CD4-positive, alpha-beta memory T cell (primary cell): ENCODE data around the gene LTBP2. TPM values are rescaled to one million over a fixed set of nuclear protein-coding genes. Genes with fewer than 3 reads are reported as not detected.

Experiments used
- CTCF ChIA-PET: fragments of 350-600 bp; sonication (Branson Sonifier 250); formaldehyde crosslinking; loops from one replicate; lab custom pipeline; 2021; ENCODE audit warnings: inconsistent platforms; ENCODE audit not compliant: partially characterized antibody; lab: Charles Lee
- POLR2A ChIA-PET: fragments of 350-600 bp; sonication (Branson Sonifier 250); formaldehyde crosslinking; loops from one replicate; lab custom pipeline; 2021; ENCODE audit not compliant: partially characterized antibody; lab: Charles Lee
- DNase-seq, 5 donors: peaks; one replicate each; pipeline versions ENCODE4 v3.0.0 to v3.0.0-alpha.2; 2020 to 2022; ENCODE audit warnings: mixed read lengths in 1 of 5
- H3K27ac ChIP-seq: one replicate; pipeline ENCODE4 v1.7.0; 2013; ENCODE audit warnings: low read depth, low read length
- H3K27me3 ChIP-seq: 2 replicates; pipeline ENCODE4 v1.7.0; 2013; ENCODE audit warnings: mild to moderate bottlenecking, low read length, moderate library complexity; ENCODE audit not compliant: insufficient read depth
- H3K36me3 ChIP-seq: 2 replicates; pipeline ENCODE4 v1.7.0; 2013; ENCODE audit warnings: mild to moderate bottlenecking, low read length, moderate library complexity; ENCODE audit not compliant: insufficient read depth
- H3K4me1 ChIP-seq: 2 replicates; pipeline ENCODE4 v1.7.0; 2013; ENCODE audit warnings: mild to moderate bottlenecking, low read length, moderate library complexity; ENCODE audit not compliant: insufficient read depth
- H3K4me3 ChIP-seq, 2 donors: one replicate each; pipeline ENCODE4 v1.7.0; 2013; ENCODE audit warnings: low read length in 2 of 2, mild to moderate bottlenecking in 1 of 2
- H3K9me3 ChIP-seq, 2 donors: one replicate each; pipeline ENCODE4 v1.7.0; 2013; ENCODE audit warnings: low read length in 2 of 2, control low read depth in 1 of 2; ENCODE audit not compliant: control insufficient read depth in 1 of 2
- H3K27ac Mint-ChIP-seq, 7 donors: one replicate each; pipeline ENCODE4 v1.8.0; 2020 to 2021; ENCODE audit warnings: mixed read lengths in 7 of 7, mild to moderate bottlenecking in 6 of 7, inconsistent platforms in 3 of 7, moderate library complexity in 3 of 7
- H3K27me3 Mint-ChIP-seq, 2 donors: one replicate each; pipeline ENCODE4 v1.8.0; 2020 to 2021; ENCODE audit warnings: mixed read lengths in 2 of 2
- H3K36me3 Mint-ChIP-seq, 2 donors: one replicate each; pipeline ENCODE4 v1.8.0; 2020 to 2021; ENCODE audit warnings: mixed read lengths in 2 of 2, inconsistent platforms in 1 of 2, mild to moderate bottlenecking in 1 of 2
- H3K4me1 Mint-ChIP-seq, 4 donors: one replicate each; pipeline ENCODE4 v1.8.0; 2020 to 2021; ENCODE audit warnings: mixed read lengths in 4 of 4, mild to moderate bottlenecking in 1 of 4
- H3K4me3 Mint-ChIP-seq, 8 donors: one replicate each; pipeline ENCODE4 v1.8.0; 2020 to 2021; ENCODE audit warnings: mixed read lengths in 8 of 8, mild to moderate bottlenecking in 7 of 8, moderate library complexity in 6 of 8, inconsistent platforms in 3 of 8
- H3K9me3 Mint-ChIP-seq, 8 donors: one replicate each; pipeline ENCODE4 v1.8.0; 2020 to 2021; ENCODE audit warnings: mixed read lengths in 8 of 8, mild to moderate bottlenecking in 5 of 8, inconsistent platforms in 3 of 8, moderate library complexity in 1 of 8
- intact Hi-C: fragments of 100-400 bp; cut with micrococcal nuclease; formaldehyde crosslinking; loops from one replicate; pipeline ENCODE4 v1.15.1; 2023
- polyA plus RNA-seq, 2 donors: library from polyadenylated mRNA; unstranded; fragments of 300-500 nt; fragmentation: Illumina TruSeq; gene quantifications; one replicate each; pipeline ENCODE4 v1.2.3, GENCODE V29; 2021
- total RNA-seq, 2 experiments: library from RNA; stranded (reverse); gene quantifications; one replicate each; pipeline ENCODE4 v1.2.3, GENCODE V29; 2021

LTBP2 gene
- total and polyA plus RNA-seq, 4 experiments from 2014 or later = 0.11 to 0.44 (median 0.36) TPM

- peaks cover 4 to 16% (median 10%) of the 10 kb centered on the region in 4 donors for H3K4me1 Mint-ChIP-seq
- H3K4me3 ChIP-seq = no peak overlapping the region
- DNase-seq = no peak
- ChIA-PET CTCF (interaction anchor here (1.1 kb wide), 1 partner anchor 46 kb away, joined by 3 read pairs; no protein-coding TSS in a partner anchor), POLR2A (interaction anchor here (1.3 kb wide), 1 partner anchor 36 kb away, joined by 3 read pairs; no protein-coding TSS in a partner anchor)
- intact Hi-C loops = no loop called here
- no peaks in the 10 kb centered on the region for H3K27me3 Mint-ChIP-seq
- H3K27ac ChIP-seq = no peak overlapping the region
- H3K36me3 Mint-ChIP-seq = peaks cover 18 to 31% of the 10 kb centered on the region in 2 donors
- no peaks in the 10 kb centered on the region for H3K27me3 ChIP-seq
- H3K4me1 ChIP-seq = no peaks in the 10 kb centered on the region
- no peak overlapping the region for H3K4me3 Mint-ChIP-seq
- peak overlapping the region in 4 of 7 donors; percentile 6 to 86 (median 19) for H3K27ac Mint-ChIP-seq
- H3K9me3 Mint-ChIP-seq = no peaks in the 10 kb centered on the region
- H3K9me3 ChIP-seq = no peaks in the 10 kb centered on the region
- H3K36me3 ChIP-seq = no peaks in the 10 kb centered on the region
Observed at GRCh38 chr14:74654931-74655330, 42.9 kb upstream of the LTBP2 start.

- Mint-ChIP-seq H3K9me3 (no peaks in the 10 kb centered on the region), H3K27me3 (no peaks in the 10 kb centered on the region), H3K36me3 (peaks cover 18 to 22% of the 10 kb centered on the region in 2 donors), H3K4me3 (no peak overlapping the region), H3K27ac (peak overlapping the region in 2 of 7 donors; percentile 2 to 52), H3K4me1 (peaks cover 4 to 16% (median 10%) of the 10 kb centered on the region in 4 donors)
- no peak overlapping the region for H3K27ac ChIP-seq
- intact Hi-C loops = no loop called here
- H3K4me1 ChIP-seq = no peaks in the 10 kb centered on the region
- ChIA-PET POLR2A (interaction anchor here (1.1 to 1.5 kb wide), 2 partner anchors 35 to 45 kb away, joined by 3 to 8 read pairs; no protein-coding TSS in a partner anchor), CTCF (interaction anchor here (1.5 to 2.8 kb wide), 2 partner anchors 25 to 44 kb away, joined by 4 to 10 read pairs; no protein-coding TSS in a partner anchor)
- H3K9me3 ChIP-seq = no peaks in the 10 kb centered on the region
- H3K4me3 ChIP-seq = no peak overlapping the region
- no peaks in the 10 kb centered on the region for H3K27me3 ChIP-seq
- no peaks in the 10 kb centered on the region for H3K36me3 ChIP-seq
- DNase-seq = no peak
Observed at GRCh38 chr14:74653386-74654138, 41.5 kb upstream of the LTBP2 start.

DNA sequence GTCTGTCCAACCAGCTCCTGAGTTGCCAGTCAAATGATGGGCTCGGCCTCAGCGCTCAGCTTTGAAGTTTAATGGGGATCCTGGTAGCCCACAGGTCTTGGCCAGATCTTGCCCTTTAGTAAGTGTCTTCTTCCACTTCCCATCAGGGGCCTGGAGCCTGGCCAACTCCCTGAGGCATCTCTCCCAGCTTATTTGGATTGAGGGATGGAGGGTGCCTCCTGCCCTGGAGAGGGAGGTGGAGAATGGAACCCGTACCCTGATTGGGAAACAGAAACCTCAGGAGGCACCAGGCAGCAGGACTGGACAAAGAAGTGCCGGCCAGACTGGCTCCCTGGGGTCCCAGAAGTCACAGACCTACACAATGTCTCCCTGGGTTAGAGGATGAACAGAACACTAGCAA lies 40.5 kb upstream of the LTBP2 start:
- H3K9me3 Mint-ChIP-seq = no peaks in the 10 kb centered on the region
- ChIA-PET CTCF (interaction anchor here (1.0 to 2.8 kb wide), 2 partner anchors 10 to 43 kb away, joined by 3 to 10 read pairs; no protein-coding TSS in a partner anchor), POLR2A (no interaction called here)
- H3K4me1 ChIP-seq = no peaks in the 10 kb centered on the region
- H3K36me3 Mint-ChIP-seq = peaks cover 18% of the 10 kb centered on the region in 2 donors
- H3K27ac Mint-ChIP-seq = no peak overlapping the region
- no peaks in the 10 kb centered on the region for H3K9me3 ChIP-seq
- H3K27me3 Mint-ChIP-seq = no peaks in the 10 kb centered on the region
- DNase-seq = no peak
- peaks cover 4 to 16% (median 10%) of the 10 kb centered on the region in 4 donors for H3K4me1 Mint-ChIP-seq
- H3K27me3 ChIP-seq = no peaks in the 10 kb centered on the region
- H3K4me3 Mint-ChIP-seq = no peak overlapping the region
- H3K27ac ChIP-seq = no peak overlapping the region
- H3K36me3 ChIP-seq = no peaks in the 10 kb centered on the region
- no peak overlapping the region for H3K4me3 ChIP-seq
- intact Hi-C loops = no loop called here

DNA sequence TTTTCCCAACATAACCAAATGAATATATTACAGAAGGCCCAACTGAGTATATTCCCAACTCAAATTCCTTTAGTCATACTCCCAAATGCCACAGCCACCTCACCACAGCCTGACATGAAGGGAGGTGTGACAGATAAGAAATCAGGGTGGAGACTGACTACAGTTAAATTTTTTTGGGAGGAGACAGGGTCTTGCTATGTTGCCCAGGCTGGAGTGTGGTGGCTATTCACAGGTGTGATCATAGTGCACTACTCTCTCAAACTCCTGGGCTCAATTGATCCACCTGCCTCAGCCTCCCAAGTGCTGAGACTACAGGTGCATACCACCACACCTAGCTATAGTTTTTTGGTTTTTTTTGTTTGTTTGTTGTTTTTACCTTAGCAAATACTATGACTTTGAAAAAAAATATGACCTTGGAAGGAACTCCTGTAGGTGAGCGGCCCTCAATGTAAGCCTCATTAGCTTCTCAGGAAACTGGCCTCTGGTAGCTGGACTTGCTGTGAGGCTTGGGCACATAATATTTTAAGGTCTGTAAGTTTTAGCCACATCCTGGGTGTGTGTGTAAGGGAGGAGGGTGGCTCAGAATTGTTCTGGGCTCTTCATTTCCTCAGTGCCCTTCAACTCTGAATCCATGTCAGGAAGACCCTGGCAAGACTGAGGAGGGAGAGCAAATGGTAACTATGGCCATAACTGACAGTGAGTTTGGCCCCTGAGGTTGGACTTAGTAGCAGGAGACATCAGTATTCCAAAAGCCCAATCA lies 39.1 kb upstream of the LTBP2 start:
- CTCF ChIA-PET = interaction anchor here (0.9 to 2.8 kb wide), 2 partner anchors 42 to 107 kb away, joined by 4 to 10 read pairs; no protein-coding TSS in a partner anchor
- POLR2A ChIA-PET = no interaction called here

GRCh38 chr14:74649673-74650072 lies 37.6 kb upstream of the LTBP2 start:
- DNase-seq = no peak
- Histone ChIP-seq H3K4me1 (no peaks in the 10 kb centered on the region), H3K36me3 (no peaks in the 10 kb centered on the region), H3K4me3 (no peak overlapping the region), H3K27me3 (no peaks in the 10 kb centered on the region), H3K27ac (no peak overlapping the region), H3K9me3 (no peaks in the 10 kb centered on the region)
- H3K9me3 Mint-ChIP-seq = no peaks in the 10 kb centered on the region
- H3K36me3 Mint-ChIP-seq = no peaks in the 10 kb centered on the region
- ChIA-PET CTCF (interaction anchor here (2.4 kb wide), 1 partner anchor 38 kb away, joined by 6 read pairs; the partner anchor contains the start of gene LTBP2), POLR2A (interaction anchor here (1.0 kb wide), 1 partner anchor 75 kb away, joined by 3 read pairs; no protein-coding TSS in a partner anchor)
- H3K4me1 Mint-ChIP-seq = peaks cover 4 to 16% (median 10%) of the 10 kb centered on the region in 4 donors
- intact Hi-C loops = no loop called here
- H3K27me3 Mint-ChIP-seq = peaks cover 0 to 1% of the 10 kb centered on the region in 2 donors
- peak overlapping the region in 1 of 7 donors; percentile 42 for H3K27ac Mint-ChIP-seq
- H3K4me3 Mint-ChIP-seq = no peak overlapping the region

More for the DNA sequence above, 39.1 kb upstream of the LTBP2 start:
- H3K4me1 Mint-ChIP-seq = peaks cover 4 to 16% (median 10%) of the 10 kb centered on the region in 4 donors
- intact Hi-C loops = no loop called here
- H3K27ac Mint-ChIP-seq = peak overlapping the region in 4 of 7 donors; percentile 23 to 59 (median 40)
- Histone ChIP-seq H3K9me3 (no peaks in the 10 kb centered on the region), H3K4me1 (no peaks in the 10 kb centered on the region), H3K27ac (no peak overlapping the region), H3K4me3 (no peak overlapping the region), H3K36me3 (no peaks in the 10 kb centered on the region), H3K27me3 (no peaks in the 10 kb centered on the region)
- no peak for DNase-seq
- no peak overlapping the region for H3K4me3 Mint-ChIP-seq
- H3K9me3 Mint-ChIP-seq = no peaks in the 10 kb centered on the region
- peaks cover 6 to 7% of the 10 kb centered on the region in 2 donors for H3K36me3 Mint-ChIP-seq
- peaks cover 0 to 1% of the 10 kb centered on the region in 2 donors for H3K27me3 Mint-ChIP-seq

DNA sequence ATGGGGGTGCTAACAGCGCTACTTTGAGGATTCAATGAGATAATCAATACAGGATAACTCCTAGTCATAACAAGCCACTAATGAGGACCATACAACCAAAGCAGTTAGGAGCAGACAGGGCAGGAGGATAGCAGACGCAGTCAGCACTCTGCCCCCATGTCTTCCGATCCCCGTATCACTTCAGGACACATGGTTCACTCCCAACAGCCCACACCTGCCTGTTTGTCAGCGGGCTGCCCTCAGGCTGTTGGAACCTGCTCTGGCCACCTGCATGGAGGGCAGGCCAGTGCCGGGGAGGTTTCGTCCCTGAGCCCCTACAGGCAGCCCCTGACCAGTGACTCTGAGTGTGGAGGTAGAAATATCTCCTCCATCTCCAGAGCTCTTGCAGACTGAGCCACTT lies 37.1 kb upstream of the LTBP2 start:
- DNase-seq = no peak
- POLR2A ChIA-PET = interaction anchor here (1.0 kb wide), 1 partner anchor 75 kb away, joined by 3 read pairs; no protein-coding TSS in a partner anchor

More for the DNA sequence above, 37.1 kb upstream of the LTBP2 start:
- Mint-ChIP-seq H3K4me1 (peaks cover 4 to 16% (median 10%) of the 10 kb centered on the region in 4 donors), H3K9me3 (no peaks in the 10 kb centered on the region), H3K4me3 (no peak overlapping the region), H3K36me3 (no peaks in the 10 kb centered on the region), H3K27me3 (peaks cover 2 to 4% of the 10 kb centered on the region in 2 donors), H3K27ac (peak overlapping the region in 1 of 7 donors; percentile 59)
- no peak overlapping the region for H3K27ac ChIP-seq
- intact Hi-C loops = no loop called here
- H3K27me3 ChIP-seq = no peaks in the 10 kb centered on the region
- no peaks in the 10 kb centered on the region for H3K36me3 ChIP-seq
- CTCF ChIA-PET = interaction anchor here (1.8 to 2.4 kb wide), 2 partner anchors 37 to 40 kb away, joined by 6 read pairs; partner anchors contain the start of gene LTBP2
- no peak overlapping the region for H3K4me3 ChIP-seq
- no peaks in the 10 kb centered on the region for H3K9me3 ChIP-seq
- no peaks in the 10 kb centered on the region for H3K4me1 ChIP-seq
